Jurkat, Clone E6-1 (cell line): ENCODE data around the gene TGFBR3.
"Not testable (repeated sequence)": the region's sequence is repeated elsewhere in the genome, so short reads cannot be mapped to it uniquely, and the experiment has no call there.

ENCODE experiments used
- DNase-seq: peaks from one replicate; pipeline ENCODE4 v3.0.0-alpha.2; 2011; ENCODE audit warnings: low read depth, low spot score
- H3K4me3 ChIP-seq: 2 replicates; pipeline ENCODE4 v1.5.1; 2011; ENCODE audit warnings: mild to moderate bottlenecking, low read length, control low read depth, moderate library complexity

TGFBR3 gene

DNA sequence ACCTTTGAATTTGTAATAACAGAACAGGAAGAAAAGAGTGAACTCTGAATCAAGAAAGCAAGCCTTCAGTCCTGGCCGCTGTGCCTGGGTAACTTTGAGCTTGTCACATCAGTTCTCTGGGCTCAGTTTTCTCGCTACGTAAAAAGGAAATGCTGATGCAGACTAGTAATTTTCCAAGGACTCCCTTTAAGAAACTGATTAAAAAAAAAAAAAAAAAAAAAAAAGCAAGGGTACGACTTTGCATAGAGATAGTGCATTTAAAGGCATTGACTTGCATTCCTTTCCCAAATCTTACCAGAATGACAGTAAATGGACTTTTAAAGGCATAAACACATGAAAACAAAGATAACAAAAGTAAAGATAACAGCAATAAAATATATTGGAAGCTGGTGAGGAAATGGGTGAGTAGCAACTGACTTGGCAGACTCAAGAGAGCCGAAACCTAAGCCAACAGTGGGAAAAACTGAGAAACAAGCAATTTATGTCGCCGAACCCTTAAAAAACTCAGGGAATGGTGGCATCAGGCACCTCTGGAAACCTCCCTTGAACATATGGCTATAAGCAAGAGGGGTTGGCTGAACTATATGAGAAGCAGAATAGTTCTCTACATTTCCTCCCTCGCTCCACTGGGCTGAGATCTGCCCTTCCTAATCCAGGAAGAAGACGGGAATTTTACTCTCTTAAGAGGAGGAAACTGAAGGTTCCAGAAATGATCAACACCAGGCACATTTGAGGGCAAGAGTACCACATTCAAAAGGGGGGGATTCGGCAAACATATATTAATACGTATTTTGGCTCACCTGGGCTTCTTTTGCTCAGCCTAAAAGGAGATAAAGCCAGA, 196.1 kb downstream of the TGFBR3 start:
- H3K4me3 ChIP-seq = no peak overlapping the region
- DNase-seq = no peak

DNA sequence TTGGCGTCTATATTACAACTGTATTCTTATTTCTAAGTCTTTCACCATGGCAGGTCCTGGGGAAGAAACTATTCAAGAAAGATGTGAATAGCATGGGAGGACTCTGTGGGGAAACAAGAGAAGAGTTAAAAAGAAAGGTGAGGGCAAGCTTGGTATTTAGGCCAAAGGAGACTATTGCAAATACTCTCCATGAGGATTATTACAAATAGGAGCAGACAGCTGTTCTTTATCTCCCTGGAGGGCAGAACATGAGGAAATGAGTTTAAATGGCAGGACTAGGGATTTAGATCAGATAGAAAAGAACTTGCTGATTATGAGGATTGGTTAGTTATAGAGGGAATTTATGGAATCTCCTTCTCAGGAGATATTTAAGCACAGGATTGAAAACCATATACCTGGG, 198.5 kb downstream of the TGFBR3 start:
- no peak for DNase-seq

DNA sequence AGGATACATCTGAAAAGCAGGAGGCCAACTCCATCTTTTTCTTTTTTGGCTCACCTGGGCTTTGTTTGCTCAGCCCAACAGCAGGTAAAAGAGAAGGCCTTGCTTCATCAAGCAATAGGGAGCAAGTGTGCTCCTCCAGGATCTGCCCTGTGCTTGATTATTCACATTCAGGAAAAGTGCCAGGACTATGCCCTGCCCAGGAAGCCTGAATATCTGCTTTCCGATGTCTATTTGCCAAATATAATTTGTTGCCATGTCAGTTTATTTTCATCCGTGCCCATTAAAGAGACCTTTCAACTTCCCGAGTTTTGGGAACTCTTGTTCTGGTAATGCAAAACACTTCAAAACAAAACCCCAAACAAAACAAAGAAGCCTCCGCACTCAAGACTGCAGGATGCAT, 200.0 kb downstream of the TGFBR3 start:
- no peak overlapping the region for H3K4me3 ChIP-seq
- DNase-seq = no peak

More for the DNA sequence above, 198.5 kb downstream of the TGFBR3 start:
- no peak overlapping the region for H3K4me3 ChIP-seq

DNA sequence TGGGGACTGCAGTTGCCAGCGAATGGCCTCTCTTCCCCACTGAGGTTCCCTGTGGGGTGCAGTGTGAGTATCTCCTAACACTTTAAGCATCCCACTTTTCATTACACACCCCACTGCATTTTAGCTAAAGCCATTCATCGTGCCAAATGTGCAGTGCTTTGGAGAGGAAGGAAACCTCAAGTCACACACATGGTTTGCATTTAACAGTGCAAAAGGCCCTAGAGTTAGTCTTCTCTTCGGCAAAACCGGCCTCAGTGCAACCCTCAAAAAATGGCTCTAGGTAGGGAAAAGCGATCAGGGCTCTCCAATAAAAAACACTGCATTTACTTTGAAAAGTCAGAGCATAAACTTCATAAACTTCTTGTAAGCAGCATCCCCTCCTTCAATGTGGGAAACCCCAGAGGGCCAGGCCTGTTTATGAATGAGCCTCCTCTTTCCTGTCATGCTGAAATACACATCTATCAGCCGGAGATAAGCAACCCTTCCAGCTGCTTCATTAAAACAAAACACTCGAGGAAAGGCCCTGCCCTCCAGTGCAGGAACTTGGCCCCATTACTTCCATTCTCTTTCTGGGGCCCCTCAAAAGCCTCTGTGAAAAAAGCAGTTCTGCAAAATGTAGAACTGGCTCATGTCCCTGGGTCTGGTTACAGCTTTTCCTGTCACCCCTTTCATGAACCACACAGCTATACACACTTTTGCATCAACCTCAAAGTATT, 201.3 kb downstream of the TGFBR3 start:
- peak; percentile 16 for DNase-seq
- H3K4me3 ChIP-seq = no peak overlapping the region

DNA sequence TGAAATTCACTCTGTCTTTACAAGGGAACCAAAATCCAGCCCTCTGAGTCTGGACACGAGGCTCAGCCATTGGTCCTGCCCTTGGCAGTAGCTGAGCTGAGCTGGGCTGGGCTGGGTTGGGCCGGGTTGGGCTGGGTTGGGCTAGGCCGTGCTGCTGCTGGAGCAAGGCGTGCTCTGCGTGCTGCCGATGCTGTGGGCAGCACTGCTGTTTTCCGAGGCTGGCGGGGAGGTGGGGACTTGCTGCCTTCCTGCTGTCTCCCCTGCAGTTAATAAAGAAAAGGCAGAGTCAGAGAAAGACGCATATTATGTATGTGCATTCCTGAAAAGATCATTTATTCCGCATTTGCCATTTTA, 202.4 kb downstream of the TGFBR3 start:
- DNase-seq = no peak
- no peak overlapping the region for H3K4me3 ChIP-seq

DNA sequence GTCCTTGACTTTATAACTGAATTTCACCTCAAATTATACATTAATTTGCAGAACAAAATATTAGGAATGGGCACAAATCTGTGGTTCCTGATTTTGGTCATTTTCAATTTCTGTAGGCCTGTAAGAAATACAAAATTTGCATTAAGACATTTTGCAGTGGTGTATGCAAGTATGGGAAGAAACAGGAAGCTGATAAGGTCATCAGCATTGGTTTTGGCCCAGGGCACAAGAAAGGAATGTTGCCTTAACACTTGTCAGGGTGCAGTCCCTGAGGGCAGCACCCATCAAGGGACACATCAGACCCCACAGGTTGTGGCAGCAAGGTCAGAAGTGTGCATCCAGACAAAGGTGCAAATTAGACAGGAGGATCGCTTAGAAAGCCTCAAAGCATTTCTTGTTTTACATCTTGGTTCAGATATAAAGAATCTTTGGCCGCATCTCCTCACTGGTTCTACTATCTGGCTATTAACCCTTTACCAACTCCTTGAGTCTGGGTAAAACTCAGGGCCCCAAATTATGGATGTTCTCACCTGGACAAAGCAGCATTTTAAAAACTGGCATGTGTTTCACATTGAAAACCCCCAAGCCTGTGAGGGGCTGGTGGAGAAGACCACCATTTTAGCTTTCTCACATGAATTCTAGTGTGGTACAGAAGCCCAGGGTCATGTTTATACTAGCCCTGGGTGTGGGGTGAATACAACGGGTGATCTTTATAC, 202.9 kb downstream of the TGFBR3 start:
- DNase-seq = no peak
- H3K4me3 ChIP-seq = no peak overlapping the region

DNA sequence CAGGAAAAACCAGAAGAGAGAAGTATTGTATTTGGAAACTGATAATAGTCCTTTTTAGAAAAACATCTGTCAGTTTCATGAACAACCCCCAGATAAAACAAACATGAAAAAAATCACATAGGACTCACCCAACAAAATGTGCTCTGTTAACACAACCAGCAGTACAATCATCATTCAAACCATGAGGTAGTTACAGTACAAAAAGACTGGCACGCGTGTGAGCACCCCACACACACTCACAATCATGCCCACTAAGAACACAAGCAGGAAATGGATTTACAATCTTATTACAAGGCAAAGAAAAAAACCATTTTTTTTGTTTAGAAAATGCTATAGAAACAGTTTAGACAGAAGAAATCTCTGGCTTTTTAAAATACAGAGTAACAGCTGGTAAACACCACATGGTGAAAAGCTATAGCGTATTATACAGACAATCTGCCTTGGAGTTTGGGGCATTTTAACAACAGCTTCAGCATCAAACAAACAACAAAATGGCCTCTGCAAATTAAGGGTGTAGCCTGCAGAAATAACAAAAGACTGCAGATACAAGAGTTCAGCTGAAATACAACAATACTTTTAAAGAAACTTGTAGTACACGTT, 205.3 kb downstream of the TGFBR3 start:
- no peak for DNase-seq
- H3K4me3 ChIP-seq = no peak overlapping the region

DNA sequence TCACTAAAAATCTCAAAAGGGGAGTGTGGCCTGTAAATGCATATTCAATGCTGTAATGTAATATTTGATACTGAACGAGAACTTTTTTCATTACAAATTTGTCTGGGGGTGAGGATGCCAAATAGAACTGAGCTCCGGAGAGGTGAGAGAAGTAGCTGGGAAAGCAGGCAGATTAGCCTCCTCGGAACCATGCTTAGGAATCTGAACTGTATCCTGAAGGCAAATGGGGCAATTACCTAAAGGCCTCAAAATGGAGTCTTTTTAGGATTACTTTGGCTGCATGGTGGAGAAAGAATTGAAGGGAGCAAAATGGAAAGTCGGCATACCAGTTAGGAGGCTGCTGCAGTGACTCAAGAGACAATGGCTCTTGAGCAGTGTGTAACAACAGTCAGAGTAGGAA, 206.5 kb downstream of the TGFBR3 start:
- DNase-seq = no peak
- no peak overlapping the region for H3K4me3 ChIP-seq

DNA sequence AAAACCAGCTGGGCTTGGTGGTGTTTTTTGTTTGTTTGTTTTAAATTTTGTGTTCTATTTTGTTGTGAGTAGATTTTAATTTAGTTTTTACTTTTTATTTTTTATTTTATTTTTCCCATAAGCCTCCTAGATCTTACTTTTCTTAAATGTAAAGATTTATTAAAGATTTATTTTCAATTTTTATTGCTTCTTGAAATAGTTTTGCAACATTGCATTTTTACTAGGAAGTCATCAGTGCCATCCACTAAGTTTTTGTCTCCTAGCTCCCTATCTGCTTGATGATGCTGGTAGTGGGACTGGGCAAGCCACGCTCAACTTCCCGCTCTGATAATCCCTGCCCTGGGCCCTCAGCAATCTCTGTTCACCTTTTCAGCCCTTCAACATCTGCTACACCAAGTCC, 209.9 kb downstream of the TGFBR3 start:
- no peak for DNase-seq
- H3K4me3 ChIP-seq = no peak overlapping the region

DNA sequence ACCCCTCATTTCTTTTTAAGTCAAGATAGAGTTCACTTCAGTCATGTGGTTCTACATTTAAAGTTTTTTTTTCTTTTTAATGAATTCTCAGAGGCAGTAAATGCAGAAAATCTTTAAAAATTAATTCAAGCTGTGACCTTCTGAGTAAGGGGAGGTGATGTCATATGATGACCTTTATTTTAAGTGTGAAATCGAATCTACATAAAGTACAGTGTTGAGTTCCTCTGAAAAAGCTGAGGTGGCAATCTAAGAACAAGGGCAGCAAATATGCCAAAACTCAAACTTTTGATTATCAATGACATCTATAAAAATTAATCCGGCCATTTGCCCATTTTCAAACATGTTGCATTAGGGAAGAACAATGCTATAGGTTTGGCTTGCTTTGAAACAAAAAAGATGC, 211.8 kb downstream of the TGFBR3 start:
- no peak overlapping the region for H3K4me3 ChIP-seq
- no peak for DNase-seq

DNA sequence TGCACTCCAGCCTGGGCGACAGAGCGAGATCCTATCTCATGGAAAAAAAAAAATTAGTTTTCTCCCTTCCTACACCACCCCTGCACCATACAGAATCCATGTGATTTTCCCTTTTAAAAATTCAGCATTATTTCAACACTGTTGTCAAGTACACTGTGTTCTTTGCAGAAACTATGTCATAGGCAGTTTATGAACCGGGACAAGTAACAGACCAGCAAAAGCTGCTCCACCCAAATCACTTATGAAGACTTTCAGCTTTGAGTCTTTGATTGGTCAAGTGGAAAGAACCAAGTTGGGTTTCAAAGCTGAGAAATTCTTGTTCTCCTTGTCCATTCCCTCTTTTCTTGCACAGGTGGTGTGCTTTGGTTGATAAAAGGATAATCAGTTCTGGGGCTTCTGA, 212.3 kb downstream of the TGFBR3 start:
- DNase-seq = no peak
- no peak overlapping the region for H3K4me3 ChIP-seq

DNA sequence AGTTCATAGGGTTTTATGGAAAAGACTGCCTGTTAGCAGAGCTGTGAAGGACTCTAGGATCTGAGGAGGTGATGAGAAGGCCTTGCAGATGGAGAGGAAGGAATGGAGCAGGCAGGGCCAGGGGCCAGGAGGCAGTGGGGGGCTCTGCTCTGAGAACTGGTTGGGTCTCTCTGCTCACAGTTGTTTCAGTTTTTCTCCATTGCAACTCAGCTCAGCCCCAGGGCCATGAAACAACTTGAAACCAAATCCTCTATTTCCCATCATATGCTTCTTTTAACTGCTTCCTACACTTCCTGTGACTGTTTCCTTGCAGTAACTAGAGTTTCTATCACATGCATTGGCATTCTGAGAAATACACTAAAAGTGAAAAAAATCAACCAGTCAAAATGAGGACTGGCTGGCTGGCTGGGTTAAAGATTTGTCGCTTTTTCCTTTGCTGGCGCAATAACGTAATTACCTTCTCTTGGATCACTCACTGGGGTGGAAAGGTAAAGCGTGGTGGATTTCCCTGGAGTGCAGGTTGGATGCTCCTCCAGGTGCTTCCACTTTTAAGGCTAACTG, 213.3 kb downstream of the TGFBR3 start:
- DNase-seq = no peak

DNA sequence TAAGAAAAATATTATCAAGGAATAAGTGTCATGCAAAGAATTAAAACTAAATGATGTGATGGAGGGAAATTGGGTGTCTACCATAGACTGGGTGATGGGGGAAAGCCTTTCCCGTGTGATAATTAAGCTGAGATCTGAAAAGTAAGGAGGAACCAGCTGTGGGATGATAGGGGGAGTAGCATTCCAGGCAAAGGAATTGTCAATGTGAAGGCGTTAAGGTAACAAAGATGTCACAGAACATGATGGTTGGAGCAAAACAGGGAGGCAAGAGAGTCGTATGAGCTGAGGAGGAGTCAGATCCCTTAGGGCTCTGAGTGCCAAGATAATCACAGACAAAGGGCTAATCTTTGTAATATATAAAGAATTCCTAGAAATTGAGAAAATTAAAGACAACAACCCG, 215.2 kb downstream of the TGFBR3 start:
- no peak for DNase-seq
- H3K4me3 ChIP-seq = no peak overlapping the region

More for the DNA sequence above, 213.3 kb downstream of the TGFBR3 start:
- H3K4me3 ChIP-seq = no peak overlapping the region

DNA sequence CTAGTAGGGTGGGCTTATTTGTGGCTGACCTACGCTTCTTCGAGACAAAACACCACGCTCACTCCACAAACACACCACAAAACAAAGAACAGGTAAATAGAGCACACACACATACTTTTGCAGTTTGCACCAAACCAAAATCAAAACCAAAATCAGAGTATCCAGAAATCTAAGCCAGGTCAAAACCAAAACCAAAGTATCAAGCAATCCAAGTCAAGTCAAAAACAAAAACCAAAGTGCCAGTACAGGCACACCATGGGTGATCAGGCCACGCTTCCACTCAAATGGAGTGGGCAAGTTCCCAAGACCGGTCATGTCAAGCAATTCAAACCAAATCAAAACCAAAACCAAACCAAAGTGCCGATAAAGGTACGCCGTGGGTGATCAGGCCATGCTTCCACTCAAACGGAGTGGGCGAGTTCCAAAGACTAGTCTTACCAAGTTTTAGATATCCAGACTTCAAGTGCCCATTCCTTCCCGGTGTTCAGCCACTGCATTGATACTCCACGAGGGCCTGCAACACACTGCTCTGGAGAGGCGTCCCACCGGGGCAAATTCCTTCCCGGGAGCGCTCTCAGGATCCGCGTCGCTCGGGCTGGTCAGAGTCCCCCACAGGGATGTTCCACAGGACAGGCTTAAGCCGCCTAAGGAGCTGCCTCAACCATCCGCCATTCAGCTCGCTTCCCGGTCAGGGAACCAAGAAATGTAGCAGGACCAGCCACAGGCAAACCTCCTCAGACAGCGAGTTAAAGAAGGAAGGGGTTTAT, 216.2 kb downstream of the TGFBR3 start:
- no peak overlapping the region for H3K4me3 ChIP-seq
- no peak for DNase-seq

DNA sequence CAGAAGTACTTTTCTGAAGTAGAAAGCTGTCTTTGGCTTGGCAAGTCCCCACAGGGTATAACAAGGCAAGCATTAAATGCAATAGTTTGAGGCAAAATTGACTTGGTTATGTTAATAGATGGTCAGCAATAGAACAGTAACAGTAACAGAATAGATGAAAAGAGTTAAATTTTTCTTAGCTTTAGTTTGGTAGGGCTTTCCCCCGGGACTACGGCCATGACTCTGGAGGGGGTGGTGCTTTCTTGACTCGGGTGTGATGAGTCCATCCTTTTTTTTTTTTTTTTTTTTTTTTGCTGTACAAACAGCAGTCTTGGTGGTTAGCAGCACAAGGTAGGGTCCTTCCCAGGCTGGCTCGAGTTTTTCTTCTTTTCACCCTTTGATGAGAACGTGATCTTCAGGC, 219.3 kb downstream of the TGFBR3 start:
- not testable (repeated sequence) for DNase-seq, H3K4me3 ChIP-seq

DNA sequence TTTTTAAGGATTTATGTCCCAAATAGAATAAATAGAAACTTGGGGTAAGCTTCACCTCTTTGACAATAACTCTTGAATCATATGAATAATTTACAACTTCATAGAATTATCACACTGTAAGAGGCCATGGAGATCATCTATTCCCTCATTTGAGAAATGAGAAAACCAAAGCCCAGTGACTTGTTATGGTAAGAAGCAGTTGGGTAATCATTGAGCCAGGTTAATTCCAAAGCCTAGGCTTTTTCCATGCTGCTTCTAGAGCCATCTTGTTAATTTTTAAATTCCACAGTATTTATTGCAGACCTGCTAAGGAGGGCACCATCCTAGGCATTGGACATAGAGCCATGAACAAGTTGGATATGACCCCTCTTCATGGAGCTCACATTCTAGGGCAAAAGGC, 224.8 kb downstream of the TGFBR3 start:
- no peak for DNase-seq
- H3K4me3 ChIP-seq = no peak overlapping the region

DNA sequence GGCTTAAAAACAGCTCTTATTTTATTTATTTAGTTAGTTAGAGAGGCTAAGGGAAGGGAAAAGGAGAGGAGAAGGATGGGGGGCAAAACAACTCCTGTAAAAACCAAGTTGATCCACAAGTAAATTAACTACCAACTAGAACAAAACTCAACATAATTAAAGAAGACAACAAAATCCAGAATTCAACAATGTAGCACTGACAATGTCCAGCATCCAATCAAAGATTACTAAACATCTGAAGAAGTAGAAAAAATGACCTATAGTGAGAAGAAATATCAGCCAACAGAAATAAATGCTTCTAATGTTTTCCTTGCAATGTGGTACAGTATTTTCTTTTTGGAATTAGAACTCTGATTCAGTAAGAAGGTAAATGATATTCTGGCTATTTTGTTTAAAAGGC, 225.2 kb downstream of the TGFBR3 start:
- no peak overlapping the region for H3K4me3 ChIP-seq
- DNase-seq = no peak

DNA sequence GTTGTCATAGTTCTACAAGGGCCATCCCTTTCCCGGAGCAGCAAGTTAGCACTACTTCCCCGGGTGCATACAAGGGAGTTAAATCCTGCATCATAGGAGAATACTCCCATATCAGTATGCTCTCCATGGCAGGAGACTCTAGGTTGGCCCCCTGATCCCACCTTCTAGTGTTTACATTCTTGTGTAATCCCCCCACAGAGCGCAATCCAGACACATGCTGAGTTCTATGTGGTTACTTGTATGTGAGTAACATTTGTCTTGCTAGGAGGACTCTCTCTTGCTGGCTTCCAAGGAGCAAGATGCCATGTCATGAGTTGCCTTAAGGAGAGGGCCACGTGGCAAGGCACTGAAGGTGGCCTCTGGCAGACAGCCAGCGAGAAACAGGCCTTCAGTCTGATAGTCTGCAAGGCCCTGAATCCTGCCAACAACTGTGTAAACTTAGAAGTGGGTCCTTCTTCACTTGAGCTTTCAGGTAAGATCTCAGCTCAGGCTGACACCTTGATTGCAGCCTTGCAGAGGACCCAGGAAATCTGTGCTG, 230.0 kb downstream of the TGFBR3 start:
- no peak for DNase-seq
- H3K4me3 ChIP-seq = no peak overlapping the region

DNA sequence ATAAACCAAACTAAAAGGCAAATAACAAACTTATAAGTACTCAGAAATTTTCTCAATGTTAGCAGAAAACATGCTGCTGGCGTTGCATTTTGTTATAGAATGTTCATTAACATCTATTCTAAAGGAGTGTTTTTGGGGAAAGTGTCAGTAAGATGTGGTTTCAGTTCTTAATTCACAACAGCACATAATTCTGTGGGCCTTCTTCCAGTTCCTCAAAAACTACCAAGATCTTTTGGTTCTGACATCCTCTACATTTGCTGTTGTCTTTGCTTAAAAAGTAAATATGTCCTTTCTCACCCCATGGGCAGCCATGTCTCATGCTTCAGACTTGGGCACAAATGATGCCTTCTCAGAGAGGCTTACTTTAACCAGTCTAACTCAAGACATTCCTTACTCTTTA, 232.8 kb downstream of the TGFBR3 start:
- no peak for DNase-seq
- no peak overlapping the region for H3K4me3 ChIP-seq
